GM19395 (cell line): ENCODE measurements around the gene TMEM63C.

Experiments used
- ATAC-seq: cut with Tn5 transposase; IDR thresholded peaks from one replicate; pipeline ENCODE4 v1.9.1; 2021; ENCODE audit warnings: mild to moderate bottlenecking, moderate library complexity; ENCODE audit not compliant: unreplicated experiment

TMEM63C gene

DNA sequence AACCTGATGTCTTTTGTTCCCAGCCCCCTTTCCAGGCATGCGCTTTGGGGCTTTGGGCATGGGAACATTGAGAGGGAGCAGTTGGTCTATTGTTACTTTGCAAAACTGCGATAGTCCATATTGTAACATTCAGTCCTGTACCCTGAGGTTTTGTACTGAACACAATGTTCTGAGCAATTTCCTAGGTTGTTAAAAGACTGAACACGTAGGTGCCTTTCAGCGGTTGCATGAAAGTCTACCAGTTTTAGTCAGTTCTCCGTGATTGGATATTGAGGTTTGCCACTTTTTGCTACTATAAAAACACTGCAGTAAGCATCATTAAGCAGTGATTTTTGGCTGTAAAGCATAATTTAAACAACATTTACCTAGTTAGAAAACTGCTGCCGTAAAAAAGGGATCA, 69.3 kb downstream of the TMEM63C start:
- ATAC-seq, result no peak

DNA sequence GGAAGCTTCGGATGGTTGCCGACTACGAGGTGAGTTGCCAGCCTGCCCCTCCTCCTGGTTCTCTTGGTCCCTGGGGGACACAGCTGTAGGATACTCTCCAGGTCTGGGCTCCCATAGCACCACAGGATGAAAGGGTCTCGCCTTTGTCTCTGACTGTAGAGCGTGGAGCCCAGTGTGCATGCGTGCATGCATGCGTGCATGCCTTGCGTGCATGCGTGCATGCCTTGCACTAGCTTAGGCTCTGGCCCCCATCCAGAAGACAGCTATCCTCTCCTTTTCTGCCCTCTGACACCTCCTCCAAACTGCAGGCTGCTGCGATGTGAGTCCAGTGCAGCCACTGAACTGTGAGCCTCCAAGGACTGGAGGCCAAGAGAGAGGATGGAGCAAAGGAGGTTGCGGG, 70.3 kb downstream of the TMEM63C start:
- ATAC-seq, result no peak

DNA sequence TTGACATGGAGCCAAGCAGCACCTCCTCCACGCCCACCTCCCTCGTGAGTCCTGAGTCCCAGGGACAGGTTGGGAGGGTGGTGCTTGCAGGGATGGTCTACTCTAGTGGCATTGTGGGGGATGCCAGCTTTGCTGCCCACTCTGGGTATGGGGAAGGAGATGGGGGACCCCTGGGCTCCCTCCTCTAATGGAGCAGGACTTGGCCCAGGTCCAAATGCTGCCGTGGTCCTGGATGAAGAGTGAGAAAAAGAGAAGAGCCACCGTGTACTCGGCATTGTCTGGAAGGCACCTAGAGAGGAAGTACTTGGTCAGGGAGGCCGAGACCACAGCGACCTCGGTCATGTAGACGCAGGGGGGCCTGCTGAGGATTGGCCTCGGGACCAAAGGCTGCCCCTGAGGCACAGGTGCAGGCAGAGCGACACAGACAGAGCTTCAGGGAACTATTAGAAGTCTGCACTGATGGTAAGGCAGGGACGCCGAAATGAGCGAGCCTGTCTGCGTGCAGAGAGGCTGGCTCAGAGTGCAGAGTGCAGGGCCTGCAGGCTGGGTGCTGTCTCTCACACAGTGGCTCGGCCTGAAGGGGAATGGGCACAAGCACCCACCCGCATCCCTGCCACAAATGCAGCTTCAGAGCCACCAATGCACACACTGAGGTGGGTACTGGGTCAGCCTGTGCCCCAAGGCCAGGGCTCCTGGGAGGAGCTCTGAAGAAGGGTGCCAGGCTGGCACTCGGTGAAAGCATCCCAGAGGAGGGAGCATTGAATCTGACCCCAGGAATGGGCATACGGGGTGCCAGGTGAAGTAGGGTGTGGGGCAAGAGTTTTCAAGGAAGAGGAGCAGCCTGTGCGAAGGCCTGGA, 72.0 kb downstream of the TMEM63C start:
- ATAC-seq, result no peak

DNA sequence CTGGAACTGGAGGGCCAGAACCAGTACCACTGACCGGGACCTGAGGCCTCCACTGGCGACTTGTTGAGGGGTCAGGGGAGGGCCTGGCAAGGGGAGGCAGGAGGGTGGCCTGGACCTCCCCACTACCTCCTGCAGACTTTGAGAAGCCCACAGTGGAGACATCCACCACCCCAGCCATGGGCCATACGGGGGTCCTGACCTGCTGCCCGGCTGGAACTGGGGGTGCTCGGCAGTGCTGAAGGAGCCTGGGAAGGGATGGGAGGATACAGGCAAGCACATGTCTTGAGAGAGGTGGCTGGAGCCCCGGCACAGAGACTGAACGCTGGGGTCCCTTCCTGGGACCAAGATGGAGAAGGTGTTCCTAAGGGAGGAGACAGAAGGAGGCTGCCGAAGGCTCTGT, 75.1 kb downstream of the TMEM63C start:
- ATAC-seq, result no peak

DNA sequence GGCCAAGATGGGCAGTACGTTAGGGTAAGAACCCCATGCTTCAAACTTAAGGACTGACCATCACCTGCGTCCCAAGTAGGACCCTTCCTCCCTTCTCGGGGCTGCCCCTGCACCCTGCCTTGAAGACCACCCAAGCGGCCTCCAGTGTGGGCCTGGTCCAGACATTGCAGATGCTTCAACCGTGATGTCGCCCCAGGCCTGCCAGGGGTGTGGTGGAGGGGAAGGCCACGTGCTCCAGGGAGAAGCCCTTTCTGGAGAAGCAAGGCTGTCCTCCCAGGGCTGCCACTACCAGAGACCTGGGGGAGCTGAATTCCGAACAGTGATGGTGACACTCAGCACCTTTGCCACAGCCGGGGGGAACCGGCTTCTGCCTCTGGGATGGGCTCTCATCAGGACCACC, 76.1 kb downstream of the TMEM63C start:
- no peak for ATAC-seq

DNA sequence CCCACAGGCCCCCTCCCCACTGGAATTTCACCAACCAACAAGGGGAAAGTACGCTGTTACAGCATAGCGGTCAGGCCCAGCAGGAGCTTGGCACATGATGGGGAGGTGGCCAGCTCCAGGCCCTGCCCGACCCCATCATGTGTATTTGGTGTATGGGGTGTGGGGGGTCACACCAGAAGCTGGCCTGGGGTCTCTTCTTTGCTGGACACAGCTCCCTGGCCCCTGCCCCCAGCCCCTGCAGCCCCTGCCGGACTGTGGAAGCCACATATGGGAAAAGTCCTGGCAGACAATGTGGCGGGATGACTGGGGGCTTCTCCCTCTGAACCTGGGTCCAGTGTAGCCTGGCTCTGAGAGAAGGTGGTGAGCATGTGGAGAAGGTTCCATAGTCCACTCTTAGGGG, 77.0 kb downstream of the TMEM63C start:
- no peak for ATAC-seq

DNA sequence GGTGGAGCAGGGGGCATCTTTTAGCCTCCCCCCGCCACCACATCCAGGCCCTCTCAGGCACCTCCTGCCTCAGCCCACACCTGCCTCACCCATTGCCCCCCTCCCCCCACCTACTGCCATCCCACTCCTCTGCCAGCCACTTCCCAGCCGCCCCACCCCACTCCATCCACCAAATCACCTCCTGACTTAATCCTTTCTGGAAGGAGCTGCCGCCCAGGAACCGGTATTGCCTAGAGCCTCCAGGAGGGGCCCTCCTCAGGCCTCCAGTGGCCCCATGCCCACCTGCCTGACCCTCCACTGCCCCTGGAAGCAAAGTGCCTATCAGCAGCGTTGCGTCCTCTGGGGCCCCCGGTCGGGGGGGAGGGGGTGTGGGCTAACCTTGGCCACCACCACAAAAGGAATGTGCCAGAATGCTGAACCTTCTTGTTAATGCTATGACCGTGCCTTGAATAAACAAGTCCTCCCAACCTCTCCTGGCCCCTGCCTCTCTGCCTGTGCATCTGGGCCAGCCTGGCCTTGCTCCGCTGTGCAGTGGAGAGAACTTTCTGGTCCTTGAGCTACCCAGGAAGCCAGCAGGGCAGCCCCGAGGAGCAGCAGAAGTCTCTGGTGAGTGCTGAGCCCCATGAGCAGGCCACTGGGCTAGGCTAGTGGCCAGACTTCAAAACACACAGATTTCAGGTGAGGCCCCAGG, 77.6 kb downstream of the TMEM63C start:
- ATAC-seq, result no peak

DNA sequence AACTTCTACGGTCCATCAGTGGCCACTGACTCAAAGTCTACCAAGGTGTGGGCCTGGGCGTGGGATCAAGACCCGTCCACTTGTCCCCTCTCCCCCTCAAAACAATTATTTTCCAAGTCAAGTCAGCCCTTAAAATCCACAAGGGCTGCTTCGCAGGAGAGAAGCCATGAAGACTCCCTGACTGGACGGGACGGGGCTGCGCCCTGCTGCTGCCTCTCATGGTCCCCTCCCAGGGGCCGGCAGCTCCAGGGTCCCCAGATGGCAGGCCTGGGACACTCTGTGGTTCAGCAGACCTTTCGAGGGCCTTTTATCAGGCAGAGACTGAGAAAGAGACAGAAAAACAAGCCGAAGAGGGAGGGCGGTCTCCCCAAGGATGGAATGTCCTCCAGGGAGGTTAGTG, 78.6 kb downstream of the TMEM63C start:
- ATAC-seq, result no peak

DNA sequence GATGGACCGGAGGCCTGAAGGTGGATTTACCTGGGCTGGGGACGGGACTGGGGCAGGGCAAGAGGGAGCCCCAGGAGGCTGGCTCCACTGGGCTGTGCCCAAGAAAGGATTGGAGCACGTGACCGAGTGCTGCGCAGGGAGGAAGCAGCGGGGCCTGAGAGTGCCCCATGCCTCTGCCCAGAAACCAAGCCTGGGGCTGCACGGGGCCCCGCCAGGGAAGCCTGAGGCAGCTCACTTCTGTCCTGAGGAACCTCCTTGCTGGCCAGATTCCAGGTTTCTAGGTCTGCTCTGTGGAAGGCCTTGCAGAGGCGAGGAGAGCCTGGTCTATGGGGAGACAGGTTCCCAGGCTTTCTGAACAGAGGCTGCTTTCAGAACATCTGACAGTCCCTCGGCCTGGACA, 79.0 kb downstream of the TMEM63C start:
- no peak for ATAC-seq

DNA sequence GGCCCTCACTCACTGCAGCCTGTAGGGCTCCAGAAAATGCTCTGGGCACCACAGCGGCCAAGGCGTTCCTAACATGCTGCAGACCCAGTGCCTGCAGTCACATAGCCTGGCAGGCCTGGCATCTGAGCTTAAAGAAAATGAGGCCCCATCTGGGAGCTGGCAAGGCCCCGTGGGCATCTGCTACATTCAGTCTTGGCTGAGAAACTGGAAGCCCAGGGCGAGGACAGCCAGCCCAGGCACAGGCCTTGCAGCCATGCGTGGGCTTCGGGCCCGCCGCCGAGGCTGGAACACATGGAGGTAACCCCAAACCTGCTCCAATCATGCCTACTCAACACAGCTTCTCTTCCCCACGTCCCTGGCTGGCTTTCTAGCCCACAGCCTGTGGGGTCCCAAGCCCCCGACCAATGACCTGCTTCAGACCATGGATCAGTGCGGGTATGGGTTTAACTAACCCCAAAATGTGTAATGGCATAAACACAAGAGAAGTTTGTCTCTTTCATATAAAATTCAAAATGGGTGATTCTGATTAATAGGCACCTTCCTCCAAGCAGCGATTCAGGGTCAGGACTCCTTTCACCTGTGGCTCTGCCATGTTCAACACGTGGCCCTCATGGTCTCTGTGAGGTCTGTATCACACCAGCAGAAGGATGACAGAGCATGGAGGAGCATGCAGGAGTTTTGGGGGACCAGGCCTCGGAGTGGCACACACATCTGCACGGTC, 83.0 kb downstream of the TMEM63C start:
- ATAC-seq, result no peak

DNA sequence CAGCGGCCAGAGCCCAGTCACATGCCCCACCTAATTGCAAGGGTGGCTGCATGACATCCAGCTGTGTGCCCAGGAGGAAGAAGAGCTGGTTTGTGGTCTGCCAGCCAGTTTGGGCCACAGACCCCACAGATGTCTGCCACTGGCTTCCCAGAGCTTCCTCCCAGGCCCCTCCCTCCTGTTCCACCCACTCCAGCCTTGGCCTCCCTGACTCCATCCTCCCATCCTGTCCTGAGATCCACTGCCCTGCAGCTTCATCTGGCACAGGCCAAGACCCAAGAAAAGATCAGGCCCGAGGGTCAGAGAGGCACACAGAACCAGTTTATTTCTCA, 83.6 kb downstream of the TMEM63C start:
- ATAC-seq, result no peak

DNA sequence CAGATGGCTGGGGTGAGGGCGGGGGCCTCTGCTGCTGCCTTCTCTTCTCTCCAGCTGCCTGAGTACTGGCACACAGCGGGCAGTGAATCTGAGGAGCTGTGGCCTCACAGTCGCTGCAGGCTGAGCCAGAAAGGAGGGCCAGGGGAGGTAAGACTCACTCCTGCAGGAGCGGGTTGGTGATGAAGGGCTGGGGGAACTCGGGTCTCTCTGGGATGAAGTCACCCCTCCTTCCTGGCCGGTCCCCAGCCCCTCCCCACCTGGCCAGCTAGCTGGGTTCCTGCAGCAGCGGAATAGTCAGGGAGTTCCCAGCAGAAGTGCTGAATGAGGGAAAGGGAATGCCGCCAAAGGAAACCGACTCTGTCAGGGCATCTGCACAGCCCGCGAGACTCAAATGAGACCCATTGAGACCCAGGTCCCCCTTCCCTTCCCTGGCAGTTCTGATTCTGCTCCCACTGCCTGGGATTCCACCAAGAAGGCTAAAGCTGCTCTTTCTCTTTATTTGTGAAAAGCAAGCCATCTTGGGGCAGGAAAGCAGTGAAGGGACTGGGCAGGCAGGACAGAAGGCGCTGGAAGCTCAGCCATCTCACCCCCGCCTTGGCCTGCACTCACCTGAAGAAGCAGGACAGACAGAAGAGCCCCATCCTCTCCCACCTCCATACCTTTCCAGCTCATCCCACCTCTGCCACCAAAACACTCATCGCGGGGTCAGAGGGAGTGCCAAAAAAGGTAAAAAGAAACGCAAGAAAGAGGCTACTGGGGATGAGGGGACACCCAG, 84.2 kb downstream of the TMEM63C start:
- no peak for ATAC-seq

DNA sequence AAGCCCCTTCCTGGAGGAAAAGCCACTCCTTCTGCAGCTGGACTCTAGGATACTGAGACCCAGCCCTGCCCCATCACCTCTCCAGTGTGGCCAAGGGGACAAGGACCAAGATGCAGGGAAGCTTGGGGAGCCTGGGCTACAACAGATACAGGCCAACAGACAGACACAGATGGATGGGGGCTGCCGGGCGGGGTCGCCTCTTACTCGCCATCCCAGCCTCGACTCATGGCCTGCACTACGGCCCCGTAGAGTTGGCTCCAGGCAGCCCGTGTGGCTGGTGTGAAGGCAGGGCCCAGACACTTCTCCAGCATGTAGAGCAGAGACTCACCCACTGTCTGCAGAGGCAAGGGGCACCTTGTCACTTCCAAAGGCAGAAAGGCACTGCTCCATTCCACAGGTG, 84.7 kb downstream of the TMEM63C start:
- ATAC-seq, result no peak

DNA sequence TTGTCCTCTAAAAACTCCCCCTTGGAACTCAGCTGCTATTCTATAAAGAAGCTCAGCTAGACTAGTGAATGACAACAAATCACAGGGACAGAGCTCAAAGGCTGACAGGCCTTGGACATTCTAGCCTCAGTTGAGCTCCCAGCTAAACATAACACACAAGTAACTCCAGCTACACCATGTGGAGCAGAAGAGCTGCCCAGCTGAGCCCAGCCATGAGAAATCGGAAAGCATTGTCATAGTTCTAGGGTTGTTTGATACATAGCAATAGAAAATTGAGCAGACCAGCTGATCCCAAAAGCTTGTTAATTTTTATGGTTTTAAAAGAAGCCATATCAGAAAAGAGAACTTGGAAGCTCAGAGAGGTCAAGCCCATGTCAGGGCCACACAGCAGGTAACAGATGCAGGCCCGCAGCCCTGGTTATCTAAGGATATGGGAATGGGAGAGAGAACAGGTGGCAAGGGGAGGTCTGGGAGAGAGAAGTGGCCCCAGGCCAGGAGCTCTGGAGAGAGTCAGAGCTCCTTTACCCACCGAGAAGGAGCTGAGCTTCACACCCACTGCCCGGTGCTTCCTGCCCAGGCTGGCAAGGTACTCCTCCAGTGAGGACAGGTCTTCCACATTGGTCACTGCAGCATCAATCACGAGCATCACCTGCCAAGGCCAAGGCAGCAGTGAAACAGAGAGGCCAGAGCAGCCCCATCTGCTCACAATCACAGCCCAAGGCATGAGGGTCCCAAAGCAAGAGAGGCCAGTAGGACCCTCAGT, 86.5 kb downstream of the TMEM63C start:
- no peak for ATAC-seq

DNA sequence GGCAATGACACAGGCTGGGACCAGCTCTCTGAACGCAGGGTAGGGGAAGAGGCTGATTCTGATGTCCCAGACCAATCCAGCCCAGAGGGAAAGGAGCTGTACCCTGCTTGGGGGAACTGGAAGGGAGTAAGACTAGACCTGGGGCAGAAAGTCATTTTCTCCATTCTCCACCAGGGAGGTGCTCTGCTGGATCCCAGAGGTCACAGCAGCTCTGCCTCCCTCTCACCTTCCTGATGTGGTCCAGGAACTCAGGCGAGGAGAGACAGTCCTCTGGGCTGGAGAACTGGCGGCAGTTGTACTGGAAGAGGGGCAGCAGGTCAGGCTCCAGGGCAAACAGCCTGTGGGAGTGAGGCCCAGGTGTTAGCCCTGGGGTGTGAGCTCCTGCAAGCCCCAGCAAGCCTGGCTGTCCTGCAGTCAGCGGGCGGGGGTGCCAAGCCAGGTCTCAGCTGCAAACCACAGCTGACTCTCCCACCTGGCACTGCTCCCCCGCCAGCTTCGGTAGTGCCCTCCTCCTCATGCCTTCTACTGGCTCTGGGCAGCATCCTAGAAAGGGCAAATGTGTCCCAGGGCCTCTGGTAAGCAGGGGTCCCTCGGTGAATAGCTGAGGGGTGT, 87.5 kb downstream of the TMEM63C start:
- ATAC-seq, result no peak

DNA sequence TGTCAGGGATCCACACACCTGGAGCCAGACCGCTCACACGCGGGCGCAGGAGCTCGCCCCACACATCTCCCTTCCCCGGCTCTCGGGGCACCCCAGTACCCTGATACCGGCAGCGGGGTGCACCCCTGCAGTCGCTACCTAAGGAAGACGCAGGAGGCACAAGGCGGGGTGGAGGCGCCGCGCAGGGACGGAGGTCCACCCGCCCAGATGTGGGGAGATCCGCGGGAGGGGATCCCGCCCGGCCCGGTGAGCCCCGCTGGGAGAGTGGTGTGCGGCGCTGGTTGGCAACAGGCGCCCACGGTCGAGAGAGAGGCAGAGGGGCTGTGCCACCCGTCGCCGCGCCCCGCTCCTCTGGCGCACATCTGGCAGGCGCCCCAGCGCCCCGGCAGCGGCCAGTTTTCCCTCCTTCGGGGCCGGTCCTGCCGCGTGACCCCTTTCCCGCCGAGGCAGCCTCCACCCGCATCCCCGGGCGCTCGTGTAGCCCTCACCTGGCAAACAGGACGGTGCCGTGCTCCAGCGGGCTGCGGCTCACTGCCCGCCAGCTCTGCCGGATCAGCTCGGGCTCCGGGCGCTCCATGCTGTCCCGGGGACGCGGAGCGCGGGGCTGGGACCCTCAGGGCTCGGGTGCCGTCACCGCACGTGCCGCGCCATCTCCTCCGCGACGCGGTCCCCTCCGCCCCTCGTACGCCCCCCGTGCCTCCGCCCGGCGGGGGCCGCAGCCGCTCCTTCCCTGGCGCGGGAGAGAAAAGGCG, 88.9 kb downstream of the TMEM63C start:
- no peak for ATAC-seq

DNA sequence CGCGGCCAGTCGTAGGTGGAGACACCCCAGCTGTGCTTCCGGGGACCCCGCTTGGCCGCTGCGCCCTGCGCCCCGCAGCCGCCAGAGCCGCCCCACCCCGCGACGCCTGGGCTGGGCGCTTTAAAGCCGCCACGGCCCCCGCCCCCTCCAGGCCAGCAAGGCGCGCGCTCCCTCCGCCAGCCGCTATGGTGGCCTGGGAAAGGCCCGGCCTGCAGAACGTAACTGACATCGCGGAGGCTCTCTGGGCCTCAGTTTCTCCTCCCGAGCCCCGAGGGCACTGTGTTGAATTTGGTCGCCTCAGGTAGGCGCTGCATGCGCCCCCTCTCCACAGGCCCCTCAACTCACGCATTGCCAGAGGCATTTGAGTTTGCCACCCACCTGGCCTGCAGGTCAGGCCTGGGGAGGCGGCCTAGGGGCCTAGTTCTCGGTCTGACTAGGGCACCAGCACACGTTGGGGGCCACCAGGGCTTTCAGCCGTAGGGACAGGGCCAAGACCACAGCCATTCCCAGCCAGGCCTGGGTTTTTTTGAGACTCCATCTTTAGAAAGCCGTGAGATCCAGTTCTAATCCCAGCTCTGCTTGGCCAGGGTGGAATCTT, 89.6 kb downstream of the TMEM63C start, which contains the start of gene NGB:
NGB (minus strand) TSS at position 94 of the 598 bp plus-strand sequence. CDS start 269 bp downstream, outside the sequence.
- no peak for ATAC-seq

DNA sequence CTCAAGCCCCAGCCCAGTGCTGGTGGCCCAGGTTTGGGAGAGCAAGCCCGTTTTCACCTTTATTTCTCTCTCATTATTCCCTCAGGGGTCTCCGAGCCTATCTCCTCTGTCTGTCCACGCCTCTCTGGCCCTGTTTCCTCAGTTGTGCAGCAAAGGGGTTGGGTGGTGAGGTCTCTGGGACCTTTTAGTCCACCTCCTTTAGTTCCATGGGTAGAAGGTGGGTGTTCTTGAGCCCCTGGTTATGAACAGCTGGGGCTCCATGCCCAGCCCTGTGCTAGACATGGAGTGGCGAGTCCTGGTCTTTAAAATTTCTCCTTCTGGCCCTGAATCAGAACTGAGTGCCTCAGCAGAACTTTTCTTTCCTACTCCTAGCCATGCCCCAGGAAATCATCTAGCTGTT, 90.7 kb downstream of the TMEM63C start:
- ATAC-seq, result no peak

DNA sequence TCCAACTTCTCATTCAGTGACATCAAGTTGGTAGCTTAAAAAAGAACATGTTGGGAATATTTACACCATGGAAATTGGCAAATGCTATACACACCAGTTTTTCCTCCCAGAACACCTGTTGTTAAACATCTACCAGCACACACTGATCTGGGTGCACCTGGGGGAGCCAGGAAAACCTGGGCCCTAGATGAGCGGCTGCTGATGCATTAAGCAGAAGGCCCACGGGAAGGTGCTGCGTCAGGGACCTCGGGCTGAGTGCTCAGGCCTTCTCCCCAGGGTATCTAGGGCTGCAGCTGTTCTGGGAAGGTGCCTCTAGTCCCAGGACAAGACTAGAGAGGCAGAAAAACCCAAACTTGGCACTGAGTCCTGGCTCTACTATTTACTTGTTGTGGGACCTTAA, 92.2 kb downstream of the TMEM63C start:
- no peak for ATAC-seq
